ENCODE results near the gene SPECC1.
"Not testable (repeated sequence)": the region's sequence is repeated elsewhere in the genome, so short reads cannot be mapped to it uniquely, and the experiment has no call there.

SPECC1 gene

GRCh38 chr17:20246692-20247091, 237.5 kb downstream of the SPECC1 start:
- no peak for DNase-seq

- no peak for DNase-seq
These were observed 244.2 kb downstream of the SPECC1 start for GRCh38 chr17:20253323-20253722.

- no peak for DNase-seq
These were observed 245.4 kb downstream of the SPECC1 start for GRCh38 chr17:20254541-20254940.

GRCh38 chr17:20256144-20256543, 247.0 kb downstream of the SPECC1 start:
- DNase-seq = no peak

- DNase-seq = no peak
These were observed 247.8 kb downstream of the SPECC1 start for GRCh38 chr17:20257008-20257407.

GRCh38 chr17:20257798-20258197, 248.6 kb downstream of the SPECC1 start:
- no peak for DNase-seq

GRCh38 chr17:20259668-20260067, 250.5 kb downstream of the SPECC1 start:
- DNase-seq = no peak

GRCh38 chr17:20260268-20260667, 251.1 kb downstream of the SPECC1 start:
- no peak for DNase-seq

GRCh38 chr17:20262226-20263114, 253.3 kb downstream of the SPECC1 start:
- DNase-seq = no peak

- not testable (repeated sequence) for DNase-seq
These were observed 253.9 kb downstream of the SPECC1 start for GRCh38 chr17:20263115-20263433.

- no peak for DNase-seq
These were observed 254.4 kb downstream of the SPECC1 start for GRCh38 chr17:20263595-20263994.

- no peak for DNase-seq
These were observed 255.8 kb downstream of the SPECC1 start for GRCh38 chr17:20264996-20265395.

- peak; percentile 89 for DNase-seq
These were observed 257.8 kb downstream of the SPECC1 start for GRCh38 chr17:20266806-20267458.

GRCh38 chr17:20267459-20267842, 258.3 kb downstream of the SPECC1 start:
- peak; percentile 53 for DNase-seq

- no peak for DNase-seq
These were observed 261.2 kb downstream of the SPECC1 start for GRCh38 chr17:20270369-20270768.

GRCh38 chr17:20271011-20271610, 262.0 kb downstream of the SPECC1 start:
- peak; percentile 10 for DNase-seq

- no peak for DNase-seq
These were observed 264.8 kb downstream of the SPECC1 start for GRCh38 chr17:20273741-20274500.

GRCh38 chr17:20275653-20276052, 266.5 kb downstream of the SPECC1 start:
- no peak for DNase-seq

- DNase-seq = no peak
These were observed 267.3 kb downstream of the SPECC1 start for GRCh38 chr17:20276421-20276820.

- DNase-seq = no peak
These were observed 269.6 kb downstream of the SPECC1 start for GRCh38 chr17:20278805-20279204.

- no peak for DNase-seq
These were observed 270.5 kb downstream of the SPECC1 start for GRCh38 chr17:20279631-20280030.

GRCh38 chr17:20280051-20280450, 270.9 kb downstream of the SPECC1 start:
- no peak for DNase-seq

- no peak for DNase-seq
These were observed 271.7 kb downstream of the SPECC1 start for GRCh38 chr17:20280851-20281250.

All from hematopoietic multipotent progenitor cell treated with erythropoietin and hydrocortisone succinate and interleukin-3 and kit ligand, for 8 days (in vitro differentiated cells).